ENCODE measurements around the gene DMD.
"Not testable (repeated sequence)": the region's sequence is repeated elsewhere in the genome, so short reads cannot be mapped to it uniquely, and the experiment has no call there.

Gene DMD

DNA sequence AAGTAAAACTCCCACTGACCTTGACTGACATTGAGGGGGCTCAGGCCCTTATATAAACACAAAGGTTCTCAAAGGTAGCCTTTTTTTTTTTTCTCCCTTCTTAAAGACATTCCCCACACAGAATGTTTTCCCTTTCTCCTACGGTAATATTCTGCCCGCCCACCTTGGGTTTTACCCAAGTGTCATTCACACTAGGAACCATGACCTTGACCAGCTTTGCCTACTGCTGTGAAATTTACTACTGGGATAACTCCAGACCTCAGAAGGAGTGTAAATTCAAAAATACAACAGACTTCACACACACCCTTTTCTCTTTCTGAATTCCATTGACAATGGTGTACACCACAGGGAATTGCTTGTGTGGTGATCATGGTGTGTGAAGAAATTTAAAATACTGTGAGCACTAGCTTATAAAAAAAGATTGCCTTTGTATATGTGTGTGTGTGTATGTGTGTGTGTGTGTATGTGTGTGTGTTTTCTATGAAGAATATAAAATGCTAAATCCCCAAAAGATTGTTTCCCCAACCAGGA, 1550.0 kb downstream of the DMD start:
- DNase-seq: no peak

DNA sequence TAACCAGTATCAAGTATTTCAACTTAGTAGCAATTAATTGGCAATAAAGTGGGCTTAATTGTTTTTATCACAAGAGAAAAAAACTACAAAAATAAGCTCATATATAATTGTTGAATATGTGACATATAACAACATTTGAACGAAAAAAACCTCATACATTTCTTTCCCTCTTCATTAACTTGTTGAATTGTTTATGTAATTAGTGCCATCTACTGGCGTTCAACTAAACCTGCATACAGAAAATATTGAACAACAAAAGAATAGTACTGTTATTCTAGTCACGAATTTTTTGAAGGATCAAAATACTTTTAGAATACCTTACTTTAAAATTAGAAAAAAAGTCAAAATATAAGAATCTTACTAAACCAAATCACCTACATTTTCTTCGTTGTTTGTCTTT, 1553.0 kb downstream of the DMD start:
- DNase-seq: no peak

GRCh38 chrX:31656013-31656412, 1555.3 kb downstream of the DMD start:
- DNase-seq: no peak

- no peak for DNase-seq
These were observed 1557.9 kb downstream of the DMD start for GRCh38 chrX:31653422-31653821.

DNA sequence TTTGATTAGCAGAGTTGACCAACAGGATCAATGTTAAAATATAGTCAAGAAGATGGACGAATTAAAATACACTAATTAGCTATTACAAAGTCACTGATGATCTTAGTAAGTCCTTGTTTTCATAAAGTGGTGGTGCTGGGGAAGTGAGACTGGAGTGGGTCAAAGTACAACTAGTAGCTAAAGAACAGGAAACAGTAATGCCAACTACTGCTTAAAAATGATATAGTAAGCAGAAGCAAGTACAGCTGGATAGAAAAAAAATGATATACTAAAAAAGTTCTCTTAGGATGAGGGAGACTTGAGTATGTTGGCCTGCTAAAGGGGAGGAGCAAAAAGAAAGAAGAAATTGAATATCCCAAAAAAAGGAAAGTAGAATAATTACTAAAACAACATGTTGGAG, 1558.7 kb downstream of the DMD start:
- DNase-seq: no peak

DNA sequence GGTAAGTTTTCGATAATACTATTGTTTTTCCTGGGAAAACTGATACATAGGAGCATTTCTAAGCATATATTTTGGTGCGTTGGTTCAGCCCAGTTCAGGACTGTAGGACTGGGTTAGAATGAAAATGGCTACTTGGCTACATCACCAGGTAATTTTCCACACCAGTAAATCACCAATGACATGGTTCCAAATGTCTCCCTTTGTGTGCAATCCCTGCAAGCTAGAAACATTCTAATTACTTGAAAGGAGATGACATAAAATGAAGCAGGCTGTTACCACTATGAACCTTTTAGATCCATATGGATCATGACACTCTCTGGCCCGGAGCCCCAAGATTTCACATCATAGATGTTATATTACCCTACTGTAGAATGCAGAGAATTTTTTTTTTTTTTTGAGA, 1562.1 kb downstream of the DMD start:
- DNase-seq: no peak

DNA sequence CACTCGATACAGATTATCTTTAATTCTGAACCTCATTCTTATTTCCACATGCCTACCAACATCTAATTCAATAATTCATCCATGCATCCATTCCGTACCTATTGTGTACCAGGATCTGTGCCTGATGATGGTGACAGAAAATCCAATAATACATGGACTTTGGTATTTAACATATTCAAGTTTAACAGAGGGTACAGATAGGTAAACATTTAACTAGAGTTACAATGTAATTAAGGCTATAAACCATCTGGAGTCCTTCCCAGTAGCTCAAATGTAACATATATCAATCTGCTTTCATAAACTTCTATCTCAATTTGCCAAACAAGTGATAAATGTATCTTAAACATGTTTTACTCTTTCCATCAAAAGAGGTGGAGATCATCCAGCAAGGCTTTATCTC, 1578.0 kb downstream of the DMD start:
- no peak for DNase-seq

DNA sequence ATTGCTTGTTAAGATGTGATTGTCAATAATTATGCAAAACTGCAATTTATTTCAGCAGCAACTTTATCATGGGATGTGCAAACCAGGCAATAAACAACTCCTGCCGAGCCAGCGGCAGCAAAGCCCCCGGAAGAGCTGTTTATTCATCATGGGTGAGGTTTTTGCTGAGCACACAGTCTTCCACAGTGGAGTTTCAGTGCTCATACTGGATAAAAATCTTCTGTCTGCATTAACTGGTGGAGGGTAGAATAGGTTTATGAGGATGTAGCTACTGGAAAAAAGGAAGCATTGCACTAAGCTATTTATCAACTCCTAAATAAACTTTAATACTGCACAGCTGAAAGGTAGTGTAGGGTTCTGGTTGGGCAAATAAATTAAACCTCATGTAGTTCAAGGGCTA, 1582.2 kb downstream of the DMD start:
- DNase-seq: no peak

GRCh38 chrX:31609130-31609529, 1602.2 kb downstream of the DMD start:
- no peak for DNase-seq

DNA sequence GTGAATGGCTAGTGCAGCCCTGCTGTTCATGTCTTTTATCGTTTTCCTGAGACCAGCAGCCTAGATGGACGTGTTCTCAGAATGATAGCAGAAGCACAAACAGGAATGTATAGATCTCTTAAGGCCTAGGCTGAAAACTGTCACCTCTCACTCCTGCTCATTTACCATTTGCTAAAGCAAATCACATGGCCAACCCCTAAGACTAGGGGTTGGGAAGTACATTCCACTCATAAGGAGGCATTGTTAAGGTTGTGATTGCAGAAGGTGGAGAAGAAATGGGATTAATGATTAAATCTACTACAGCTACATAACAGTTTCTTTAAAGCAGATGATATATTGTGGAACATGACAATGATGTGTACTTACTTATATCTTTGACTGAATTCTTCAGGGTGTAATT, 1602.7 kb downstream of the DMD start:
- DNase-seq: no peak

DNA sequence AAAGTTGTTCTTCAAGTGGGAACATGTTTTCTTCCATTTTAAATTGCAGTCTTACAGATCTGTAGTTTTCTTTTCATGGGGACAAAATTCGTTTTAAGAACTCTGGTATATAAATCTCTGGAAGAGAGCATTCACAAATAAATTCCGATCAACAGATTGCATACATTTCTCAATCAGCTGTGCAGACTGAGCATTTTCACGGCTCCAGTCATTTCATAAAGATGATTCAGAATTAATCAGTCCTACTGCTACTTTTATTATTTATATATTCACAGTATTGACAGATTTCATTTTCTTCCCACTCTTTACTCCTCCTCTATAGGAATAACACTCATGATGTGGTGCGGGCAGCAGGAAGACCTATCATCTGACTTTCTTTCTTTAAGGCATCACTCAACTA, 1604.6 kb downstream of the DMD start:
- DNase-seq: no peak

- no peak for DNase-seq
These were observed 1606.6 kb downstream of the DMD start for GRCh38 chrX:31604629-31605221.

- no peak for DNase-seq
These were observed 1607.8 kb downstream of the DMD start for GRCh38 chrX:31603411-31604120.

DNA sequence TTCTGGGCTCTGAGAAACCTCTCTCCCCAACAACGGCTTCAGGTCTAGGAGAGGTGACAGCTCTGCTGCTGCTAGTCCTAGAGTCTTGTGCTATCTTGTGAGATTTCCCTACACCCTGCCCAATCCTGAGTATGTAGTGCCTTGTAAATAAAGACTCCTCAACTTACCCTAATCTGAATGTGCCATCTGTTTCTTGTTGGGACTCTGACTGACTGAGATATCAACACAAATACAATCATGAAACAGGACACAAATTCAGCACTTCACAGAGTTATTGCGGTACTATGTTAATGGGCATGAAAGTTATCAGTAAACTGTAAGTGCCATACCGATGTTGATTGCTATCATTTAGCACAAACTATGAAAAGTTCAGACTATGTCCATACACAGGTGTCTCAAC, 1610.5 kb downstream of the DMD start:
- no peak for DNase-seq

GRCh38 chrX:31593353-31593752, 1618.0 kb downstream of the DMD start:
- no peak for DNase-seq

DNA sequence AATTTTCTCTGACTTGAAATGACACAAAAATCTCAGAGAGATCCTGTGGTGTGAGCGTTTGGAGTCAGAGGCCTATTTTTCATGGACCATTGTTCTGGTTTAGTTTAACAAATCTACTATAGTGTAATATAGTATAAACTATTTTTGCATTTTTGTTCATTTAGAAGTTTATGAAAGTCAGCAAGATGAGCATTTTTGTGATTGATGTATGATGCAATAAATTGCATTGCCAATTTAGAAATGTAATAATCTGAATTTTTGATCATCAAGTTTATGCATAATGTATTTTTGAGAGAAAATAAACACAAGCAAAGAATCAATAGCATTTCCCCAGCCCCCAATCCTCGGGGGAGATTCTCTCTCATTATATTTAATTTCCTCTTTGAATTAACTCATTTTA, 1620.0 kb downstream of the DMD start:
- no peak for DNase-seq

- no peak for DNase-seq
These were observed 1620.7 kb downstream of the DMD start for GRCh38 chrX:31590581-31591114.

- no peak for DNase-seq
These were observed 1621.8 kb downstream of the DMD start for GRCh38 chrX:31589503-31589902.

DNA sequence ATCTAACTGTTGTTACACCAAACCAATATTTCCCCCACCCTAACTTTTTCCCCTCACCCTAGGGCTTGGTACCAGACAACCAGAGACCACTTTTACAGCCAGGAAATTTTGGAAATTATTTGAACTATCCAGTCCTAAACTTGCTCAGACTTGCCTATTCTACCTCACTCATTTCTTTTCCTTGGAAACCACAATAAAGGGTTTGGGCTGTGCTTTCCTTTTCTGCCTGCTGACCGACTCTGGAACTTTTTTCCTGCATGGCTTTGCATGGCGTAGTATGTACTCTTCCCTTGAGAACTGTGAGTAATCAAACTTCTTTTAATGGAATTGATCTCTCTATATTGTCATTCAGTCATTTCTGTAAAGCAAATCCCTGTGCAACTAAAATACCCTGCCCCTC, 1623.0 kb downstream of the DMD start:
- DNase-seq: no peak

DNA sequence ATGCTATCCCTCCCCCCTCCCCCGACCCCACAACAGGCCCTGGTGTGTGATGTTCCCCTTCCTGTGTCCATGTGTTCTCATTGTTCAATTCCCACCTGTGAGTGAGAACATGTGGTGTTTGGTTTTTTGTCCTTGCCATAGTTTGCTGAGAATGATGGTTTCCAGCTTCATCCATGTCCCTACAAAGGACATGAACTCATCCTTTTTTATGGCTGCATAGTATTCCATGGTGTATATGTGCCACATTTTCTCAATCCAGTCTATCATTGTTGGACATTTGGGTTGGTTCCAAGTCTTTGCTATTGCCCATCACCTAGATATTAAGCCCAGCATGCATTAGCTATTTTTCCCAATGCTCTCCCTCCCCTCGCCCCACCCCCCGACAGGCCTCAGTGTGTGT, 1627.5 kb downstream of the DMD start:
- DNase-seq: not testable (repeated sequence)

DNA sequence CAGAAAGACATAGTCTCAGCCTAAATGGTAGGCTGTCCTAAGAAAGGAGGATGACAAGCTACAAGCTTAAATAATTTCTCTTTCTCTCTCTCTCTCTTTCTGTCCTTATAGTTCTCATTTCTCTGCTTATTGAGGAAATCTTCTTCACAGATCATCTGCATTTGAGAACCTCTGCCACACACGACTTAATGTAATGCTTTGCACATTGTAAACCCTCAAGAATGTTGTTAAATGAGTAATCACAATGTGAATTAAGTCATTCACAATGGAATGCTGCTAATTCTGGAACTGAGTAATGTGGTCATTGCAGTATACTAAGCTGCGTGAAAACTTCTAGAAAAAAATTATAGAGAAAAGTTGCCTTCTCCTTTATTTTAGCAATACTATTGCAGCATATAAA, 1630.6 kb downstream of the DMD start:
- no peak for DNase-seq

- DNase-seq: no peak
These were observed 1631.1 kb downstream of the DMD start for GRCh38 chrX:31580227-31580626.

GRCh38 chrX:31572360-31572759, 1639.0 kb downstream of the DMD start:
- no peak for DNase-seq

- DNase-seq: no peak
These were observed 1640.7 kb downstream of the DMD start for GRCh38 chrX:31570658-31571057.

DNA sequence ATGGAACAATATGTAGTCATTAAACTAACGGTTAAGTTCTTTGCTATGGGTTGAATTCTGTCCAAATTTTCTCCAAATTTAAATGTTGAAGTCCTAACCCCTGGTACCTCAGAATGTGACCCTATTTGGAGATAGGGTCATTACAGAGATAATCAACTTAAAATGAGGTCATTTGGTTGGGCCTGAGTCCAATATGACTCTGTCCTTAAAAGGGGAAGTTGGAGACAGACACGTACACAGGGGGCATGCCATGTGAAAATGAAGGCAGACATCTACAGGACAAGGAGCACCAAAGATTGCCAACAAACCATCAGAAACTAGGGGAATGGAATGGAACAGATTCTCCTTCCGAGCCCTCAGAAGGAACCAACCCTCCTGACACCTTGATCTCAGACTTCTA, 1647.6 kb downstream of the DMD start:
- DNase-seq: no peak
